Endothelial cell of hepatic sinusoid (primary cell): Measurements from ENCODE around the gene KCTD20.
"Not testable (repeated sequence)": the region's sequence is repeated elsewhere in the genome, so short reads cannot be mapped to it uniquely, and the experiment has no call there.

Source experiments
- in situ Hi-C: cut with HindIII; loops from 2 replicates; pipeline ENCODE4 v1.10.0; 2017; ENCODE audit warnings: low sequenced_read_pairs

The KCTD20 gene

DNA sequence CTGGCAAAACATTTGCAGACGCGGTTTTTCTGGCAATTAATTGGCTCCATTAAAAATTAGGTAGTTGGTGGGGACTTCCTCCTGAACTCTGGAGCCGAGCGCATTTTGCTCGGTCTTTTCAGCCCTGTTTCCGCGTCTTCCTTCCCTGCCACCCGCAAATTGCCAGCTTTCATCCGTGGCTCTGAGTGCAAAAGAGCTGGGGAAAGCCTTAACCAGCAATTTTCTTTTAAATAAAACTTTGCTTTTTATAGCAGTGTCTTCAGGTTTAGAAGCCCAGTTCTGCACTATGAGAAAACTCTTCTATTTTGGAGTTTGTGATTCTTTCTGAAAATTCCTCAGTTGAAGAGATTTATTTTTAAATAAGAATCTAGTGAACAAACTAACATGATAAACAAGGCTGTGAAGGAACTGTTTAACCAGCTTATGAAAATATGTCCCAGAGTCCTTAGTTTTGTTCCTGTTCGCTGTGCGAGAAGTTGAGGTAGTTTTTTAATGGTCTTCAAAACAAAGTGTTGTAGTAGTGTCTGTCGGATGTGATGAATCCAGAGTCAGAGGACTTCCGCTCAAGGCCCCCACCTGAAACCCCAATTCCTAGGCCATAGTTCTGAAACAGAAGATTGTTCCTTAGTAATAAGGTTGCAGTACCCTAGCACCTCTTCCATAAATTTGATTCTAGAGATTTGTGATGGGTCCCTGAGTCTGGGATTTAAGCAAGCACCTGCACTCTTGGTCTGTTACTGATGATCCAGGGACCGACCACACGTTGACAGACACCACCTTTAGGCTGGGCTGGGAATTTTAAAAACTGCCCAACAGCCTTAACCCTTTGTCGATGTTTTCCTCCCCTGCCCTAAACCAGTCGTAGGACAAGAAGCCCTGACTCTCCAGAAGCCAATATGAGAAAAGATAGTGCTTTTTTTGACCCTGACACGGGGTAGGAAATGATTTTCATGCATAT, 950 bp downstream of the KCTD20 start:
- in situ Hi-C loops: no loop called here

GRCh38 chr6:36444470-36444869, 1.7 kb downstream of the KCTD20 start:
- in situ Hi-C loops: no loop called here

GRCh38 chr6:36445621-36446020, 2.8 kb downstream of the KCTD20 start:
- in situ Hi-C loops: no loop called here

DNA sequence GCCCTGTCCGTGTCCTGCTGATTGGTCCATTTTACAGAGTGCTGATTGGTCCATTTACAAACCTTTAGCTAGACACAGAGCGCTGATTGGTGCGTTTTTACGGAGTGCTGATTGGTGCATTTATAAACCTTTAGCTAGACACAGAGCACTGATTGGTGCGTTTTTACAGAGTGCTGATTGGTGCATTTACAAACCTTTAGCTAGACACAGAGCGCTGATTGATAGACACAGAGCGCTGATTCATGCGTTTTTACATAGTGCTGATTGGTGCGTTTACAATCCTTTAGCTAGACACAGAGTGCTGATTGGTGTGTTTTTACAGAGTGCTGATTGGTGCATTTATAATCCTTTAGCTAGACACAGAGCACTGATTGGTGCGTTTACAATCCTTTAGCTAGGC, 6.4 kb downstream of the KCTD20 start:
- in situ Hi-C loops: not testable (repeated sequence)

DNA sequence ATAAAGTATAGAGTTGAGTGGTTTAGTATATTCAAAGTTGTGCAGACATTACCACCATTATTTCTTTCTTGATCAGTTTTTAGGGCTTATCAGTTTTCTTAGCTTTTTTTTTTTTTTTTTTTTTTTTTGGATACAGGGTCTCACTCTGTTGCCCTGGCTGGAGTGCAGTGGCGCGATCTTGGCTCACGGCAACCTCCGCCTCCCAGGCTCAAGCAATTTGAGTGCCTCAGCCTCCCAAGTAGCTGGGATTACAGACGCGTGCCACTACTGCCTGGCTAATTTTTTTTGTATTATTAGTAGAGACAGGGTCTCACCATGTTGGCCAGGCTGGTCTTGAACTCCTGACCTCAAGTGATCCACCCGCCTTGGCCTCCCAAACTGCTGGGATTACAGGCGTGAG, 10.1 kb downstream of the KCTD20 start:
- in situ Hi-C loops: not testable (repeated sequence)

DNA sequence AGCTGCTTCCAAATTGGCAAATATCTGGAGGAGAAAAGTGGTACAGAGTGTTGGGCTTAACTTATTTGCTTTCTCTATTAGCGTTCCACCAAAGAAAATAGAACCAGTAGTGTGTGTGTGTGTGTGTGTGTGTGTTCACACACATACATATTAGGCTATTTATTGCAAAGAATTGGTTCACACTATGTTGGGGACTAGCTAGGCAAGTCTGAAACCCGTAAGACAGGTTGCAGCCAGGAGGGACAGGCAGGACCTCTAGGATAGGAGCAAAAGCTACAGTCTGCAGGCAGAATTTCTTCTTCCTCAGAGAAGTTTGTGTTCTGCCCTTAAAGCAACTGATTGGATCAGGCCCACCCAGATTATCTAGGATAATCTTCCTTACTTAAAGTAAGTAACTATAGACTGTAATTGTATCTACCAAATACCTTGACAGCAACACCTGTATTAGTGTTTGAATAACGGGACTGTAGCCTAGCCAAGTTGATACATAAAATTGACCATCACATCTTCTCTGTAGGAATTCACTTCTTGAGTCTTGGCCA, 12.8 kb downstream of the KCTD20 start:
- in situ Hi-C loops: no loop called here

GRCh38 chr6:36459501-36459900, 16.7 kb downstream of the KCTD20 start:
- in situ Hi-C loops: no loop called here

DNA sequence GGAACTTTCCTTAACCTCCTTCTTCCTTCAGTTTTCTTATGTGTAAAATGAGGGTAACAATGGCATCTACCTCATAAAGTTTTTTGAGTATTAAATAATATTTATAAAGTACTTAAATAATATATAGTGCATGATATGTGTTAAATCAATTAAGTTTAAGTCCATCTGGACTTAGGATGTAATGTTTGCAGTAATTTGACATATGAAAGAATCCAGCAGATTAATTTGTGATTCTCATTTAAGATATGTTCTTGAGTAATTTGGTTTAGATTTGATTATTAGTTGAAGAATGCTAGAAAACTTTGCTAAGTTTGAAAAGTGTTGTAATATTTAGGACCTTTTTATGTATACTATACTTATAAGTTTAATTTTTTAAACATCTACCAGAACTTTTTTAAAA, 18.1 kb downstream of the KCTD20 start:
- in situ Hi-C loops: no loop called here

- in situ Hi-C loops: no loop called here
These were observed 18.8 kb downstream of the KCTD20 start for GRCh38 chr6:36461646-36462045.

GRCh38 chr6:36463676-36464075, 20.9 kb downstream of the KCTD20 start:
- in situ Hi-C loops: no loop called here

DNA sequence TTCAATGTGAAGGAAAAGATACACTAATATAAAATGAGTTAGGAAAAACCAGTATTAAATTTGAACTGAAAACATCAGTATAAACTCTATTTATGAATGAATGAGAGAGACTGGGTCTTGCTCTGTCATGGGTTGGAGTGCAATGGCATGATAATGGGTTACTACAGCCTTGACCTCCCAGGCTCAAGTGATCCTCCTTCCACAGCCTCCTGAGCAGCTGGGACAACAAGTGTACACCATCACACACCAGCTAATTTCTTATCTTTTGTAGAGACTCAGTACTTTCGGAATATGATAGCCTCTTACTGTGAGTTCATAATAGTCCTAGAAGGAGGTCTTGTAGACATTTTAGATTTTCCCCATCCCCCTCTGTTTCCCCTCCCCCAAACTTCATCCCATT, 21.4 kb downstream of the KCTD20 start:
- in situ Hi-C loops: no loop called here

GRCh38 chr6:36467625-36468024, 24.8 kb downstream of the KCTD20 start:
- in situ Hi-C loops: no loop called here

DNA sequence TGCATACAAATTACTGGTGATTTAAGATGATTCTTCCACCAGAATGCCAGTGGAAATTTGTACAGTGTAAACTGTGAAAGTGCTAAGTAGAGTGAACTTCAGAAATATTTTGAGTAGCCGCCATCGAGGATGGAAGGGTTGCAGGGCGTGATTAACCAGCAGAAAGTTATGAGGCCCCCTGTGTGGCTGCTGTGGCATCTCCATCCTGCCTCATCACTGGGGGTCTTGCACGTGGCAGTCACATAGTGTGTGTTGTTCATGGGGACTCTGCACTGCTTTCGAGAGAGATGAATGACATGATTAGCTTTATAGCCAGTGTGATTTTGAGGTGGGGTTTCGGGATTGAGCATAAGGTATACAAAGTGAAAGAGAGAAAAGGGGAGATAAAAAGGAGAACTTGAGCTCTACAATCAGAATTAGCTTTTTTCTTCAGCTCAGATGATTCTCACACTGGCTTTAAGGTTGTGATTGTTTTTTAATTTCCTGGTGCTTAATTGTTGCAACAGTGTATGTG, 26.4 kb downstream of the KCTD20 start:
- in situ Hi-C loops: no loop called here

- in situ Hi-C loops: no loop called here
These were observed 27.1 kb downstream of the KCTD20 start for GRCh38 chr6:36469946-36470345.

DNA sequence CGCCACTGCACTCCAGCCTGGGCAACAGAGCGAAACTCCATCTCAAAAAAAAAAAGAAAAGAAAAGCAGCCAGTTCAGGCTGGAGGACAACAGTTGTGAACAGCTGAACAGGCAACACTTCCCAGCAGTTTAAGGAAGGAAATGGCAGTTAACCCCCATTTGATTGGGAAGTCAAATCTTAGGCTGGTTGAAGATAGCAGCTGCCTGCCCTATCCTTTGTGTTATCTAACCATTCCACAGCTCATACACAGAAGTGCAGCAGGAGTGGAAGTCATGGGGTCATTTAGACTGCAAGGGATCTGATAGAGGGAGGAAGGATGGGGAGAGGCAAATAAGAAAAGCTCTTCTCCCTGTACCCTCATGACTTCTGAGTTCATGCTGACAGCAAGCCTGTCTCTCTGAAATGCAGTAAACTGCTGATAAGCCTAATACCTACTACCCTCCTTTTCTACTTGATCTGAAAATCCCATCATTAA, 35.3 kb downstream of the KCTD20 start:
- in situ Hi-C loops: no loop called here

DNA sequence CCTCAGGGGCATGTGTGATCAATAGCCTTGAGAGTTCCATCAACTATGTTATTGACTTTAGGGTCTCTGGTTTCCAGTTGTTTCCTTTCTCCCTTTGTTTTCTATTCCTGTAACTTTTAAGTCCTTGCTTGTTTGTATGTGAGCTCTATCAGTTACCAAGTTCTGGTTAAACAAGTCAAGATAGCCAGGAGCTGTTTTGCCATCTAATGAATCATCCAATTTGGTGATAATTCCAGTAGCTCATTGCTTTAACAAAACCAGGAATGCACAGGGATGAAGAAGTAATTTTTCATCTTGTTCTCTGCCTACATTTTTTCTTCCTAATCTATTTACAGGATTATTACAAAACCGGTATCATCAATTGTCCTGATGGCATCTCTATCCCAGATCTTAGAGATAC, 36.5 kb downstream of the KCTD20 start:
- in situ Hi-C loops: no loop called here

GRCh38 chr6:36483326-36483725, 40.5 kb downstream of the KCTD20 start:
- in situ Hi-C loops: loop anchor here (5.0 kb wide), 1 partner anchor 34 kb away; no protein-coding TSS in a partner anchor

- in situ Hi-C loops: loop anchor here (5.0 kb wide), 1 partner anchor 33 kb away; no protein-coding TSS in a partner anchor
These were observed 41.9 kb downstream of the KCTD20 start for GRCh38 chr6:36484736-36485135.

DNA sequence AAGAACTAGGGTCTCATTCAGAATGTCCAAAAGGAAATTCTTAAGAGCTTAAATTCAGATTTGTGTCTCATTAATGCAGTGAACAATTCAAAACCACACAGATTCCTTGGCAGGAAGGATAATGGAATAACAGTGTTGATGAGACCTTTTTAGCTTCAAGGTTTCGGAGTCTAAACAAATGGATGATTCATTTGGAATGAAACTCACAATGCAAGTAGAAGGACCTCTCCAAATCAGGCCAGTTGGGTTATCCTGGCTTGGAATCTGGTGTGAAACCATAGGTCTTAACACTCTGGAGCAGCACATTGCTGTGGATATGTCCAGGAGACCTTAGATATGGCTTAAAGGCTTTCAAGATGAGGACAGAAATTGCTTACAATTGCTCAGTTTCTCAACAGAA, 44.9 kb downstream of the KCTD20 start:
- in situ Hi-C loops: no loop called here

DNA sequence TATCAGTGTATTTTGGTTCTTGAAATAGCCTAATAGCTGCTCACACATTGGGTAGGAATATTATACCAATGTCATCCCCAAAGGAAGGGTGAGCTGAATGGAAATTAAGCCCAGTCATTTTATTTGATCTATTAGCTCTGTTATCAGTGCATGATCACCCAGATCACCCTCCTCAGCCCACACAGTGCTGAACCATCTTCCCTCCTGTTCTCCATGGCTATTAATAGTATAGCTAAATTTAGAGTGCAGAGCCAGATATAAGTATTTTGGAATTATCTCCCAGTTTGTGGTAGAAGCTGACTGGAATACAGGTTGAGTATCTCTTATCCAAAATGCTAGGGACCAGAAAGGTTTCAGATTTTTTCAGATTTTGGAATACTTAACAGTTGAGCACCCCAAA, 45.4 kb downstream of the KCTD20 start:
- in situ Hi-C loops: no loop called here

DNA sequence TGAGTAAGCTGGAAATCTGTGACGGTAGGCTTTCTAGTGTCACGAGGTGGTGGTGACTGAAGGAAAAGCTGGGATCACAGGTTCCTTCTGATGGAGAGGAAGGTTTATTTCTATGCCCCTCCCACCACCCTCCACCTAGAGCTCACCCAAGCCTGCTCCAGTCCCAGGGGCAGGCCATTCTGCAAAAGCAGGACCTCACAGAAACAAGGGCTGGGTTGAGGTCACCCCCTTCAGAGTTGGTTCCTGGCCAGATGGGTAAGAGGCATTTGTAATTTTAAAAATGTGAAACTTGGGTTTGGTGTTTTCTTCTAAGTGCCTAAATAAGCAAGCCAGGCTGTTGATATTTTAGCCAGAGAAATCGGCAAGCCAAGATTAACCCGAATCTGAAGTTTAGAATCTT, 46.6 kb downstream of the KCTD20 start:
- in situ Hi-C loops: no loop called here

GRCh38 chr6:36491378-36491965, 48.7 kb downstream of the KCTD20 start:
- in situ Hi-C loops: no loop called here
